GM18868 (cell line): ENCODE data around the gene OR6C4.
"Not testable (repeated sequence)": the region's sequence is repeated elsewhere in the genome, so short reads cannot be mapped to it uniquely, and the experiment has no call there.

Source experiments
- ATAC-seq: cut with Tn5 transposase; IDR thresholded peaks from one replicate; pipeline ENCODE4 v1.9.1; 2021; ENCODE audit warnings: mild to moderate bottlenecking, moderate library complexity; ENCODE audit not compliant: unreplicated experiment

Gene OR6C4

GRCh38 chr12:55549302-55549701, at the start of gene OR6C4:
Gene OR6C4, plus strand, starts transcription at chr12:55549602. Its CDS starts 1,625 bp downstream, at chr12:55551227.
- ATAC-seq, result no peak

GRCh38 chr12:55499810-55500252, 49.6 kb upstream of the OR6C4 start:
- ATAC-seq, result no peak

- no peak for ATAC-seq
Observed at GRCh38 chr12:55501601-55502000, 47.8 kb upstream of the OR6C4 start.

- ATAC-seq, result no peak
Observed at GRCh38 chr12:55515696-55516095, 33.7 kb upstream of the OR6C4 start.

- ATAC-seq, result no peak
Observed at GRCh38 chr12:55516391-55516790, 33.0 kb upstream of the OR6C4 start.

GRCh38 chr12:55548235-55548634, 1.2 kb upstream of the OR6C4 start:
- ATAC-seq, result not testable (repeated sequence)

- no peak for ATAC-seq
Observed at GRCh38 chr12:55548756-55549155, 646 bp upstream of the OR6C4 start.

- ATAC-seq, result no peak
Observed at GRCh38 chr12:55554296-55554695, 4.9 kb downstream of the OR6C4 start.

GRCh38 chr12:55570060-55570459, 20.7 kb downstream of the OR6C4 start:
- ATAC-seq, result not testable (repeated sequence)

GRCh38 chr12:55570689-55571088, 21.3 kb downstream of the OR6C4 start:
- not testable (repeated sequence) for ATAC-seq

GRCh38 chr12:55572168-55572567, 22.8 kb downstream of the OR6C4 start, which contains the start of gene OR2AP1:
Gene OR2AP1, plus strand, starts transcription at chr12:55572468. Its CDS starts 1,947 bp downstream, at chr12:55574415.
- ATAC-seq, result no peak

GRCh38 chr12:55582066-55582465, 32.7 kb downstream of the OR6C4 start:
- ATAC-seq, result no peak

- ATAC-seq, result no peak
Observed at GRCh38 chr12:55585817-55586216, 36.4 kb downstream of the OR6C4 start.

GRCh38 chr12:55590152-55590551, 40.8 kb downstream of the OR6C4 start:
- not testable (repeated sequence) for ATAC-seq
